OCI-M1 (cell line): Measurements from ENCODE around the gene NRG3.

Experiments
- DNase-seq: peaks from one replicate; lab custom pipeline; 2025; lab: John Stamatoyannopoulos, UW

NRG3 gene

GRCh38 chr10:82472406-82473335 is 597.7 kb downstream of the NRG3 start:
- no peak for DNase-seq

GRCh38 chr10:82477776-82478175 is 602.8 kb downstream of the NRG3 start:
- no peak for DNase-seq

- DNase-seq: no peak
These were observed 617.7 kb downstream of the NRG3 start for GRCh38 chr10:82492647-82493046.

- no peak for DNase-seq
These were observed 621.1 kb downstream of the NRG3 start for GRCh38 chr10:82496114-82496513.

- no peak for DNase-seq
These were observed 622.4 kb downstream of the NRG3 start for GRCh38 chr10:82497439-82497838.

DNA sequence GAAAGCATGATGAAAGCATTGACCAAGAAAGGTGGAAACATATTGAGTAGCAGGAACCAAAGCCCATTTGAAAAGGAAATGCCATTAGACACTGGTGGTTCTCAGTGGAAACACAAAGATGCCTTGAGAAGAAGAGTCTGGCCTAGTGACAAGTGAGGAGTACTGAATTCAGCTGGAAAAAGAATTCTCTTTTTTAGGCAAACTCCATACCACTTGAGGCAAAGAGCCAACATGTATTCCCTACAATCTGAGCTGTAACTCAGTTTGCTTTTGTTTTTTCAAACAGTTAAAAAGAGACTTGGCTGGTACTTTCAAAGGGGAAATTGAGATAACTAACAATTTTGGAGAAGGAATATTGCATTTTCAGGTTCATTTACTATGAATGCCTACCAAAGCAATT is 624.0 kb downstream of the NRG3 start:
- DNase-seq: no peak

GRCh38 chr10:82505009-82505408 is 630.0 kb downstream of the NRG3 start:
- DNase-seq: peak; percentile 19

GRCh38 chr10:82506680-82507376 is 631.8 kb downstream of the NRG3 start:
- DNase-seq: no peak

DNA sequence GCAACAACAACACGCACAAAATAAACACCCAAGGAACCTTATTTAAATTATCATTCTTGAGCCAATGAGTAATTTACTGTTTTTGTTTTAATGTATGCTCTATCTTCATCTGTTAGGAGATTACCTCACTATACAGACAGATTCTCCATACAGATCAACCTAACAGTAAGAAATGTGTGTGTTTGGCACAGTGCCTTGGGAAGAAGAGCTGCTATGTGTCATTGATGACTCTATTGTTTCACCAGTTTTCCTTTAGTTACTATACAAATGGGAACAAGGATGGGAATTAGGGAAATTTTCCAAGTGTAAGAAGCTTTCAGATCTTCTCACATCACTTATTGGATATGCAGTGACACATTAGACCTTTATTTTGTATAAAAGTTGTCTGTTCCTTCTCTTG is 640.3 kb downstream of the NRG3 start:
- no peak for DNase-seq

- DNase-seq: no peak
These were observed 654.1 kb downstream of the NRG3 start for GRCh38 chr10:82529062-82529461.

DNA sequence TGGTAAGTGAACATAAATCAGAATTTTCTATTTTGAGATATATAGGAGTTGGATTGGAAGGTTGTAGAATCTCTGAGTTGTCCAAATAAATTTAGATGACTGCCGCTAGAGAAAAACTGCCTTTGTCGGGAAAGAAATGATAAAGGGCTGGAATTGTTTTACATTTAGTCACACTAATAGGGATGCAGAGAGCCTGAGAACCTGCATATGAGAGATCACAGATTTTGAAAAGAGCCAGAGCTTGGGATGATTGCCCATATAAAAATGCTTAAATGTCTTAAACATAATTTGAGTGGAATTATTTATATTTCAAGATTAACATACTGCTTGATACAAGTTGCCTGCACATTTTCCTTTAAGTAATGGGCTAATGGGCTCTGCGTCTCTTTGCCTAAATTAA is 660.5 kb downstream of the NRG3 start:
- DNase-seq: no peak

GRCh38 chr10:82536668-82537067 is 661.7 kb downstream of the NRG3 start:
- no peak for DNase-seq

GRCh38 chr10:82538272-82538671 is 663.3 kb downstream of the NRG3 start:
- no peak for DNase-seq

DNA sequence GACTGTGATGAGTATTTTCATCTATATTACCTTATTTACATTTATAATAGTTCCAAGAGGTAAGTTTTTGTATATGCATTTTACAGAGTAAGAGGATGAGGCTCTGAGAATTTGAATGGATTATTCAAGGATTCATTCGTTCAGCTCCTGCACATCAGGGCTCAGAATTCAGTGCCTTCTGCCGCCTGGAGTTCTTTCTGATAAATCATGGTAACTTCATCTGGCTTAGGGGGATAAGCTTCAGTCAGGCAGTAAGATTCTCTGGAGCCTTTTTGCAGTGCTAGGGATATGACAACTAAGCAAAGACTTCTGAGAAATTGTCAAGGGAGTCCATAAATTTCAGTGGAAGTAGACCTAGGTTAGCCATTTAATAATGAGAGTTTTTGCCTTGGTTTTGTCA is 668.6 kb downstream of the NRG3 start:
- DNase-seq: no peak

DNA sequence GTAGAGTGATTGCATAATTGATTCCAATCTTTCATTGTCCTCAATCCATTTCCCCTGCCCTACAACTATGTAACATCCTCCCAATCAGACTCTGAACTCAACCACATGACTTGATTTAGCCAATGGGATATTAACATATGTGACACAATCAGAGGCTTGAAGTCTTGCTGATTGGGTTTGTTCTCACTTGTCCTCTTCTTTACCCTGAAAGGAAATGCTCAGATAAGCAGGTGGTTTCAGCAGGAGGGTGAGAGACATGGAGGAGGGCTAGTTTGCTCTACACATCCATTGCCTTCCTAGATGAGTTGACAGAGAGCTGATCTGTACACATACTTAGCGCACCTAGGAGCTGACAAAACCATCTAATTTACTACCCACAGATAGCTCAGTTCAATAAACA is 669.4 kb downstream of the NRG3 start:
- peak; percentile 59 for DNase-seq

GRCh38 chr10:82551506-82551905 is 676.5 kb downstream of the NRG3 start:
- DNase-seq: no peak

DNA sequence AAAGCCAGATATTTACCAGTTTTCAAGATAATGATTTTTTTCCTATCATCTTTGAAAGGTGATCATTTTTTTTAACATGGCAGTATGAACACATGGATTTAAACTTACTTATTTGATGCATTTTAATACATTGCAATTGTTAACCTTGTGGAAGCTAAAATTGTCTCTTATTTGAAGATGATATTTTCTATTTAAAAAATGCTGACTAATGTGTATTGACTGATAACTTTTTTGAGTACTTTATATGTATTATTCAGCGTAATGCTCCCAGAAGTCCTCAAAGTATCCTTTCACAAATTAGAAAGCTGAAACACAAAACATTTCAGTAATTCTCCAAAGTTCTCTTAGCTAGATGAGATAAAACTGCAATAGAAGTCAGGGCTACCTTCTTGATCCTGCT is 677.3 kb downstream of the NRG3 start:
- DNase-seq: no peak

- no peak for DNase-seq
These were observed 679.4 kb downstream of the NRG3 start for GRCh38 chr10:82554381-82554780.

DNA sequence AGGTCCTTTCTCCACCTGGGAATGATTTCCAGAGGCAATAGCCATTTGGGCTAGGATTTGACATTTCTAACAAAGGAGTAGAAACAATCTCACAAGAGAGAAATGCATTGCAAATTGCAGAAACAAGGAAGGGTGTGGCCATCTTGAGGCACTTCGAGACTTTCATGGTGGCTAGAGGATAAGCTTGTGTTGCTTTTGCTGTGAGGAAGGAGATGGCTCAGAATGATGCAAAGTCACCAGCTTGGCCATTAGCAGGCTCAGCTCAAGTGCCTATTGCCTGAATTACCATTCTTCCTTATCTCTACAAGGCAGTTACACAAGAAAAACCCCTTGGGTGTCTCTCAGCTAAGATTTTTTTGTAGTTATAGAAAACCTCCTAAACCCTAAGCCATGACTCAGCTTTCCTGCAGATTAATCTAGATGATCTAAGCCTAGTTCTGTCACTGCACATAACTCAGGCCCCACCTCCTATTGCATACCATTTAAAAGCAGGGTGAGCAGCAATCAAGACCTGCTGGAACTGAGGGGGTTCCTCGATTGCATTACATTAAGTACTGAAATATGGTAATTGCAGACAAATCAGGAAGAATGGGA is 683.1 kb downstream of the NRG3 start:
- DNase-seq: peak; percentile 89

- DNase-seq: no peak
These were observed 689.6 kb downstream of the NRG3 start for GRCh38 chr10:82564353-82565196.

GRCh38 chr10:82565197-82565575 is 690.2 kb downstream of the NRG3 start:
- DNase-seq: no peak

DNA sequence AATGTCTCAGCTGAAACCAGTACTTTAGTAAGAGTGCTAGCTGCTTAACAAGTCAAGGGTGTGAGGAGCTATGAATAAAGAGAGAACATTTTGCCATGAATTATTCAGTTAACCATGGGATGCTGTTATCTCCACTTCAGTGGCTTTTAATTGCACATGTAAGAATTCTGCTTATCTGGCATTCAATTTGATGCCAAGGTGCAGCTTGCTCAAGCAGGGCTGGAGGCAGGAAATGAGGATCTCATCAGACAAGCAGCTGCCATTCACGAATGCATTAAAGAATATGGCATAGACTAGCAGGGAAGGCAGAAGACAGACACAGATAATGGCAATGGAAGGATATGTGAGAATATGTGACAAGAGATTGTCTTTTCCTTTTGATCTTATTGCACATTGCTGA is 697.8 kb downstream of the NRG3 start:
- DNase-seq: no peak
